NCI-H2227 (cell line): ENCODE measurements around the gene GLCE.
A peak's percentile ranks its signal among the peaks of the same experiment; 100 is the strongest.

Experiments
- DNase-seq: peaks from one replicate; lab custom pipeline; 2025; ENCODE audit not compliant: unreplicated experiment; lab: John Stamatoyannopoulos, UW

Gene GLCE

DNA sequence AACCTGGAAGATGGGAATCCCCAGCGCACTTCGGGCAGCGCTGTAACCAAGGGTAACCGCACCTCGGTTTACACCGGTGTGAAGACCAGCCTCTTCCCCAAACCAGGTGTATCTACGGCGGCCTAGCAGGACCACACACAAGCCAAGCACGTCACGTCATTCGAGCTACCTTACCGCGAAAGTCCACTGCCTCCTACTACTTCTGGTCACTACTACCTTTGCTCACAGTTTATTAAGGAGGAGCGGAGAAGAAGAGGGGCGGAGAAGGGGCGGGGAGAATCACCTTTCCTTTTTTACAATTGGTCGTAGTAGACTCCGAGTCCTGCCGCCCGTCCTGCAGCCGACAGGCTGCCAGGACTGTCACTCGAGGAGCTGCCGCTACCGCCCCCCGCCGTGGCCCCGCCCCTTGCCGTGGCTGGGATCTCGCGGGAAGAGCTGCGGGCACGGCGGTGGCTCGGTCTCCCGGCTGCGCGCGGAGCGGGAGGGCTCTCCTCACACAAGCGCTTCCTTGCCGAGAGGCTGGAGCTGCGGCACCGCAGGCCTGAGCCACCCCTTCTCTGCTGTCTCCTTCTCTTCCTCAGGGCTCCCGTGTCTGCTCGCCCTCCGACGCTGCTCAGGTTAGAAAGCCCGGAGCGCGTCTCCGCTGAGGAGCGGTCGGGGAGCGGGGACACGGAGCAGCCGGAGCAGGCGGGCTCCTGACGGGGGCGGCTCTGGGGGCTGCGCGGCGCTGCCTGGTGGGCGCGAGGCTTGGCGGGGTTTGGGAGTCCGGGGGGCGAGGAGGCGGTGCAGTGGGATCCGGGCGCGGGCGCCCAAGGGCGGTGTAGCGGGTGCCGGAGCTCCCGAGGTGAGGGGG is at the start of gene GLCE:
Gene GLCE (plus strand): TSS at position 495 of the 853 bp plus-strand sequence. CDS start 95,172 bp downstream, outside the sequence.
- DNase-seq = peak; percentile 98

DNA sequence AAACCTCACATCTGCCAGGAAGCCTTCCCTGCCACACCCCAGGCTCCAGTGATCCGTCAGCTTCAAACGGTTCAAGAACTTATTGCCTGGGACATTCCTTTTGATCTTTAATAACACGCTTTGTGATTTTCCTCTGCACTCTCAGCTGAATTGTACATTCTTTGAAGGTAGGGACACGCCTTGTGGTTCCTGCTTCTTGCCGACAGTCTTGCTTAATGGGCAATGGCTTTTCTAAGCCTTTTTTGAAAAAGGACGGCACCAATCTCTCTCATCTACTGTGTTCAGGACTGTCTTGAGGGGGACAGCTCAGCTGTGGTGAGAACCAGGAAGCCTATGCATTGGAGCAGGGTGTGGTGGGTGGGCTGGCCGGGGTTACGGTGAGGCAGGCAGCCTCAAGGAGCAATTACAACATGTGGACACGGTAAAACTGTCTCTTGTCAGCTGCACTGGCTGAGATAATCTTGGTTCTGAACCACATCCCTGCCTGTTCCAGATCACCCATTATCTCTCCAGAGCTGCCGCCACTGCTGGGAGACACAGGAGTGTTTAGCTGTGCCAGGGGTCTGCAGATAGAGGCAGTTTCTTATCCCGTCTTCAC is 46.0 kb upstream of the GLCE start:
- DNase-seq = no peak

DNA sequence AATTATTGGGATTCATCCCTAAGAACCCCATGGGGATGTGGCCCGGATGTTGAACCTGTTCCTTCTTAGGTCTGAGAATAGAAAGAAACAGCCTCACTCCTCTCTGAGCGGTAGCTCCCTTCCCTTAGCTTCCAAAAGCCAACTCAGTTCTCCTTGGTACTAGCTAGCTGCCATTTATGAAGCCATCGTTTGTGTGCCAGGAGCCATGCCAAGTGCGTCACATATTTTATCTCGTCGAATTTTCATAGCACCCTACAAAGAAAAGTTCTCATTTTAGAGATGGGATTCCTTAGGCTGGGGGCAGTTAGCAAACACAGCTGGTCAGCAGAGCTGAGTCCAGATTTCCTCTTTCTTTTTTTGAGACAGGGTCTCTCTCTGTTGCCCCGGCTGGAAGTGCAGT is 45.4 kb upstream of the GLCE start:
- DNase-seq = no peak

DNA sequence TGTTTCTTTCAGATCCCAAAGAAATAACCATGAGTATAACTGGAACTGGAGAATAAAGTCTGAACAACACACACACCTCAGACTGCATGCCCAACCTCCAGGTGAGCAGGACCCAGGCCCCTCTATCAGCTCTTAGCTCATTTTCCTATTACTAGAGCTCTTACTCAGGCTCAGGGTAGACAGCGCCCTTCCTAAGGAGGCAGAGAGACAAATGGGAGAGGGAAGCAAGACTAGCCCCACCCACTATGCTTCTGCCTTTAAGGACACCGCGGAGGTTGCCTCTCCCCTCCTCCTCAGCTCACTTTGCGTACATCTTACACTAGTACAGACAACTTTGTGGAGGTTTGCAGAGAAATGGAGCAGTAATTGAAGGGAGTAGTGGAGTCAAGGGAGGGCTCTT is 44.0 kb upstream of the GLCE start:
- DNase-seq = no peak

DNA sequence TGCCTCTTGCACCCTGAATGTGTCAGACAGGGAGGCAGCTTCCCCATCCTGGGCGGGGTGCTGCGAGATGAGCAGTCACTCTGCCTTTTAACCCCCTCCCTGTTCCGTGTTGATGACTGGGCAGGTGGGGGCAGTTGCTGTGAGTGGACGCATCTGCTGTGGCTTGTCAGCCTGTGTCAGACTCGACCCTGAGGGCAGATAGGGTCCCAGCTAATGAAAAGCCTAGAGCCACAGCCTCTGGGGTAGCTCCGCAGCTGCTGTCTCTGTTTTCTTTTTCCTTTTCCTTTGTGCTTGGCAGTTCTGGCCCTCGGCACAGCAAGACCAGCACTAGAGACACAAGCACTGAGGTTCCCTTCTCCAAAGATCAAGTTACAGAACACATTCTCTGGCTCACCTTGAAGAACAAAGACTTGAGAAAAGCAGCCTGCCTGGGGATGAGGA is 43.0 kb upstream of the GLCE start:
- DNase-seq = no peak

DNA sequence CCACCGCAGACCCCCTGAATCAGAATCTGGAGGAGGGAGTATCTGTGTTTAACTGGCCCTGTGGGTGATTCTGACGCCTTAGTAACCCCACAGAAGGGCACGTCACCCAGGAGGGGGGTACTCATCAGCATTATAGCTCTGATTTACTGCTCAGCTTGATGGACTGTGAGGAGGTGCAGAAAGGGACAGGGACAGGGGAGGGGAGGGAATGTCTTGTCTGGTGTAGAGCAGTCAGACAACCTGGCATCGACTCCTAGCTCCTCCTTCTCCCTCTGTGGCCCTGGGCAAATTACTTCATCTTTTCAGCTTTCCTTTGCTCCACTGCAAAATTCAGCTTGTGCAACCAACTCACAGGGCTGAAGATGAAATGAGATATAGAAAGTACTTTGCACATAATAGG is 42.3 kb upstream of the GLCE start:
- DNase-seq = no peak

DNA sequence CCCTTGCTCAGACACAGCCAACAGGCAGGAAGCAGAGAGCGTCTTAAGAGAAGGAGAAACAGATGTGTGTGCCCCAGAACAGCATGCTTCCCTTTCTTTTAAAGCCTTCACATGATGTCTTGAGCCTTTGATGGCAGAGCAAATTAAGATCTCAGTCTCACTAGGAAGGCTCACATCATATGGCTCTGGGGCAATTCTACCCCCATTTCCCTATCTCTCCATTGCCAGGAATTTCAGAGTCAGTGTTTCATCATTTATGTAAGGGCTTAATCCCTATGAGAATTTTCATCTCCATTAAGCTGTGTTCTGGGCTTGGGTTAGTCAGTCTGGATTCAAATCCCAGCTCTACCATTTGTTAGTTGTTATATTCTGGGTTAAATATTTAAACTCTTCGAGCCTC is 41.4 kb upstream of the GLCE start:
- no peak for DNase-seq

DNA sequence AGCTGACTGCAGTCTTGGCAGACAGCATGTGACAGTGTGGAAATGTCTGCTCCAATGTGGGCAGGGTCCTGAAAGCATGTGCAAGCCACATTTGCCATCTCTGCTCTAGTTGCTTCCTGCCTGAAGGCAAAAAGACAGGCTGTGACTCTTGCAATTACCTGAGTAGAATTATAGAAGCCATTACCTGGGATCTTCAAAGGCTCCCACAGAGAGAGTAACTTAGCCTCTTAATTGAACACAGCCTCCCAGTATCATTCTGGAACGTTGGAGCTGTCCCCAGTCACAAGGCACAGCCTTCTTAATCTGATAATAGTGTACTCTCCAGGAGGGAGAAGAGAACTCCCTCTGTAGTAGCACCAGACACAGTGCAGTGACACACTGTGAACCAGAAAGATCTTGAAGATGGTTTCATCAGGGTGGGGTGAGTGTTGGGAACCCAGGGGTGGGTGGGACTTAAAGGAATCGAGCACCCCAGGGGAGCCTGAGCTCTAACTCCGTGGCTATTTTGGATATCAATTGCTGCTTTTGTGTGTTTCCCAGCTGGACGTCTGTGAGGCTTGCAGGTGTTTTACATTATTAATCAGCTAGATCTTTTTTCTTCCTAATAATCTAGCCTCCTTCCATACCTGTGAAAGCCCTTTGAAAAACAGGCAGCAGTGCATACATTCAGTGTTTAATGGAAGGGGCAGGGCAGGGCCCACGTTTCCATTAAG is 40.6 kb upstream of the GLCE start:
- DNase-seq = no peak

DNA sequence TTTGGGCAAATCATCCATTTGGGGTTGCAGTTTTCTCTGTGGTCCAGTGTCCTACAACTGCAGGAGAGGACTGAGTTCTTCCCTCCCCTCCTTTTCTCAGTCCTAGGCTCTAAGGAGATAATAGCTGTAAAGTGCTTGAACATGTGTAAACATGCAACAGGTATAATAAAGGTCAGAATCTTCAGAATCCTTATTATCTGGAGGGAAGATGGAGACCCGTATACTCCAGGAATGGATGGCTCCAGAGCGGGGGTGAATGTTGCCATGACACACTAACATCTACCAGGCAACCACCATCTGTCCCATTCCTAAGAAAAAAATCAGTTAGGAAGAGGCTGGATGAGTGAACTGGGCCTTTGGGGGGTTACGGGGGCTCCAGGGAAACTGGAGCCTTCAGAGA is 39.7 kb upstream of the GLCE start:
- DNase-seq = no peak

DNA sequence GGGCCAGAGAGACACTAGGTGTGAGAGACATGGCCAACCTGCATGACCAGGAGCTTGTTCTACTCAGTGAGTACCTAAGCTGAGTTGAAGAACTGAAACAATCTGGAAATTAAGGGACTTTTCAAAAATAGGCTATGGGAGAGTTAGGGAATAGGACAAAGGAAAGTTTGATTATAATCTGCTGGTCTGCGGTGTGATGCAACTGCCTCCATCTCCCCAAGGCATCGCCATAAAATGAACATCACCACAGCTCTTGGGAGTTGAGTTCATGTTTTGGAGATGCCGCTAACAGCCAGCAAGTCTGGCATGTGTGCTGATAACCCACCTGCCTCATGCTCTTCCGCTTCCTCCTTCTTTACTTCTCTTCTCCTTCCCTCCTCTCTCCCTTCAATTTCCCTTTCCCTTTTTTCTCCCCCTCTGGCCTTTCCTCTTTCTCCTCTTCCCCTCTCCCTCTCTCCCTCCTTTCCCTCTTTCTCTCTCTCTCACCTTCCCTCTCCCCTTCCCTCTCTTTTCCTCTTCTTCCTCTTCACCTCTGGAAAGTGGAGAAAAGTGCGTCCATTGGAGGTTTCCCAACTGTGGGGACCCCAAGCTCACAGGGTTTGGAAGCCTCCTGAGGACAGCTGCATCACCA is 39.1 kb upstream of the GLCE start:
- DNase-seq = no peak

DNA sequence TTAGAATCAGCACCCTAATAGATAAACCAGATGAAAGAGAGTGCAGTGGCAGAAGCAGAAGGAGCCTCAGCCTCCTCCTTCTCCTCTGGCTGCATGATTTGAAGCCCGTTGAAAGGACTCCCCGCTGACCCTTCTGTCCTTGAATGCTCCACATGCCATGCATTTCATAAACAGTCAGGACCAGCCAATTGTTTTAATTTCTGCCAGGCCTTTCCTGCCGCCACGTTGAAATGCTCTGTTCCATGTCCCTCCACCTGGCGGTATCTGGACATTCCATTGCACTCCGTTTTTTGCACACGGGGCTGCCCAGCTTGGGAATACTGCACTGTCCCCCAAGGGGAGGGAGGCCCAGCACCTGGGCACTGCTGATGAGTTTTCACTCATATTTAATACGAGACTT is 35.2 kb upstream of the GLCE start:
- no peak for DNase-seq

DNA sequence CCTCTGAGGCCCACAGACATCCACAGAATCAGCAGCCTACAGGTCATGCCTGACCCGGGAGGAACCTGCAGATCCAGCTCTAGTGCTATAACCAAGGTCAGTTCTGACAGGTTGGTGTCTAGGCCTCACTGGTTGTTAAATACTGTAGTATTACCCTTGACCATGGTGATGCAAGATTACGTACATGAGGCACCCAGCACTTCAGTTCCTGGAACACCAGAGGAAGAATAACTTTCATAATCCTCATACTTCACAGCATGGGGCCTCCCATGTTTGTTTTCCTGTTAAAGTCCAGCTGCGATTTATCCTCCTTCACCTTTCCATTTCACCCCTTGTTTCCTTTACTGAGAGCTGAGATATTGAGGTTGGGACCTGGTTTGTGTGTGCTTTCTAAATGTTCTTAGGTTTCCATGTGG is 34.4 kb upstream of the GLCE start:
- DNase-seq = no peak

DNA sequence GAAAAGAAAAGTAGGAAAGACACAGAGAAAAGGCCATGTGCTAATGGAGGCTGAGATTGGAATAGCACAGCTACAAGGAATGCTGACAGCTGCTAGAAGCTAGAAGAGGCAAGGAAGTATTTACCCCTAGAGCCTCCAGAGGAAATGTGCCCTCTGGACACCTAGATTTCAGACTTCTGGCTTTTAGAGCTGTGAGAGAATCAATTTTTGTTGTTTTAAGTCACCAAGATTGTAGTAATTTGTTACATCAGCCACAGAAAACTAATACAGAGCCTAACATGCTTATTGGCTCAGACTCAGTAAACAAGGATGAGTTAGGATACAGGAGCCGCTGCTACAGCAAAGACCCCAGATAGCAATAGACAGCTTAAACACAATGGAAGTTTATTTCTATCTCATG is 33.1 kb upstream of the GLCE start:
- DNase-seq = no peak

DNA sequence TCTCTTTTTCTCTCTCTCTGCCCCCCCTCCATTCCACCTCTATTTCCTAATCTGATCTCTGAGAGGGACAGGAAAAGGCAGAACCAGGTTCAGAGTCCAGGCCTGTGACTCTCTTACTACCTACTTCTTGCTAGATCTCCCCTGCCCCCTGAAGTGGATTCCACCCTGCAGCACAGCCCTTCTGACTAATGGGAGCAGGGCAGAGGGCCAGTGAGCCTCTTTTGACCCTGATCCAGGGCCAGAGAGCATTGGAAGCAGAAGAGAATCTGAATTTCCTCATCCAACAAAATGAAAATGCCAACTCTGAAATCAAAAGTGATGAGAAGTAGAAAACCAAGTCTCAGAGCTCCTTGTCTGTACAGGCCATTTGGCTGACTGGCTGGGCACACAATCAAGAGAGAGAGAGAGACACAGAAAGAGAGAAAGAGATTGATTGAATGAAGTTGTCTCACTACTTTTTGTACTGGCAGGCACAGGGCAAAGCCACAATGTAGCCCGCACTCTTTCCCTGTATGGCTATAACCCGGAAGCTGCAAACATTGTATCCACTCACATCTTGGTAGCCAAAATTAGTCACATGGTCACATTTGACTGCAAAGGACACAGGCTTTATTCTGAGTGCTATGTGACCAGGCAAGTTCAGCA is 31.6 kb upstream of the GLCE start:
- DNase-seq = no peak

DNA sequence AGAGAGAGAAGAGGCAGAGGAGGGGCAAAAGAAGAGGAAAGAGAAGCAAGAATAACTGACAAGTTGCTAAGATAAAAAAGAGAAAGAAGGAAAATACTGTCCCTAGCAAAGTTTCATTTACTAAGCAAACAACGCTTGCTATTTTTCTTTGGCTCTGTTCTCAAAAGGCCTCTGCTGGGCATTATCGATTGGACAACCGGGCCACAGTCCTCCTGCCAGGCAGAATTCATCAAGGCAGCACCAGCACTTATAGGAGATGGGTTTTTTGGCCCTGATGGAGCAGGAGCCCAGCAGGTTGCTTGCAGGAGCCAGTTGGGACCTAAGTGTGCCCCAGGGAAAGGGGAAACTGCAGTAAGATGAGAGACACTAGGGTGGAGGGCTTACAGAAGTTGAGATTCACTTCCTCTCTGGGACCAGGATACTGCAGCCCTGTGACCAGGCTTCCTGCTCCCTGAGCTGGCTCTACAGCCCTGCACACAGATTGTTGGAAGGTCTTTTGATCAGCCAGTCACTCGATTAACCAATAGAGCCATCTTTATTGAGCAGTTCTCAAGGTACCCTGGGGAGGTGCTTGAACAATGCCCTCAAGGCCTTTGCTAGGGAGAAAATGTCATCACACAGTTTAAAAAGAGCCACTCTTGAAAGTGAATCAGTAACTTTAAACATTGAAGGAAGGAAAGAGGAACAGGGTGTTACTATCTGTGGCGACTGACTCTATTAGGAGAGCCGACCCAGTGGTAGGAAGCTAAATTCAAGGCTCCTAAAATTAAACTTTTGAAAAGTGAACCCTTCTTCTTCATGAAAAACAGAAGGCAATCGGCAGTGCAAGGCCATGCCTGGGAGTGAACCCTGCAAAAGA is 28.8 kb upstream of the GLCE start:
- DNase-seq = no peak

DNA sequence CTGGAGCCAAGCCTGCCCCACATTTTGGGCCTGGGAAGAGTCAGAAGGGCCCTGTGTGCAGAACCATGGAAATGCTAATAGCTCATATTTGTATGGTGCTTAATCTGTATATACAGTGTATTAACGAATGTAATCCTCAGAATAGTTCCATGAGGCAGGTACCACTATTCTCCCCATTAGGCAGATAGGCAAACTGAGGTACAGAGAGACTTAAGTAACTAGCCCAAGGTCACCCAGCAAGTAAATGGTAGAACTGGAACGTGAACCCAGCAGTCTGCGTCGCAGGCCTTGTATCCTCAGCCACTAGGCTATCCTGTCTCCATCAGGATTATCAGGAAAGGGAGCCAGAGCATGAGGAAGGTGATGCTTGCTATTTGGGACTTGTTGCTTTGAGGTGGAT is 28.0 kb upstream of the GLCE start:
- DNase-seq = no peak

DNA sequence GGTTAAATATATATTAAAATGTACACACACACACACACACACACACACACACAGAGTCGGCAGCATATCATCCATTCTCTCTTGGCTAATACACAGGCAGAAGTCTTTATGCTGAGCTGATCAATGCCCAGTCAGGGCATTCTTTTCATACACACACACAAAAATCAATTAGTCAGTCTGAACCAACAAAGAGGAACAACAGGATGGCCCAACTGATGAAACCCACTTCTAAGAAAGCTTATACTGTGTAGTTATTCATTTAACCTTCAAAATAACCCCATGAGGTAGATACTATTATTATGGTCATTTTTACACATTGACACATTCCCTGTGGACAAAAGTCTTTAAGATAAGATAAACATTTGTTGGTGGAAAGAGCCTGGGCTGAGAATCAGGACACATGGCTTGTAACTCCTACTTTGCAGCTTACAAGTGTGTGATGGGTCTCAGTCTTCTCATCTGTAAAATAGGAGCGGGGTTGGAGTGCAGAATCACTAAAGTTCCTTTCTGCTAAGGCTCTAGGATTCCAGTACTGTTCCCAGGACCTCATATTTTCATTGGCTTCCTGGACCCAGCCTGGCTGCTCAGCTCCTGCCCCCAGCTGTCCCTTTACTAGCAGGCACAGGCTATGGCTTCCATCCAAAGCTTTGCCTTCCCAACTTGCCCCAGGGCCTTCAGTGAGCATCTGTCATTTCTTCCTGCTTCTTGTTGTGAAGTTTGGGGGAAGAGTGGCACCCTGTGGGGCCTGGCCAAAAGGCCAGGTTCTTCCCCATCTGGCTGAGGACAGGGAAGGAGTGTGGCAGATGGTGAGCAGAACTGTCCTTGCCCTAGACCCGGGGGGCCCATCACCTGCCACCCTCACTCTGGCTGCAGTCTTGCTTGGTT is 27.2 kb upstream of the GLCE start:
- no peak for DNase-seq

DNA sequence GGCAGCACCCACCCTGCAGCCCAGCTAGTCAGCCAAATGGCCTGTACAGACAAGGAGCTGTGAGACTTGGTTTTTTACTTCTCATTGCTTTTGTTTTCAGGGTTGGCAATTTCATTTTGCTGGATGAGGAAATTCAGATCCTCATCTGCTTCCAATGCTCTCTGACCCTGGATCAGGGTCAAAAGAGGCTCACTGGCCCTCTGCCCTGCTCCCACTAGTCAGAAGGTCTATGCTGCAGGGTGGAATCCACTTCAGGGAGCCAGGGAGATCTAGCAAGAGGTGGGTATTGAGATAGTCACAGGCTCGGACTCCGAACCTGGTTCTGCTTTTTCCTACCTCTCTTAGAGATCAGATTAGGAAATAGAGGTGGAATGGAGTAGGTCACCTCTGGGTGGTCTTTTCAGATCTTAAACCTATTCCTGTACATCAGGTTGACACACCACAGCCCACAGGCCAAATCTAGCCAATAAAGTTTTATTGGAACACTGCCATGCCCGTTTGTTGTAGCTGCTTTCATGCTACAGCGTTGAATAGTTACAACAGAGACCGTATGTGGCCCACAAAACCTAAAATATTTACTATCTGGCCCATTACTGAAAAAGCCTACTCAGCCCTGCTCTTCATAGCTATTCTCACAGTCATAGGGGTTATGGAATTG is 26.4 kb upstream of the GLCE start:
- no peak for DNase-seq

DNA sequence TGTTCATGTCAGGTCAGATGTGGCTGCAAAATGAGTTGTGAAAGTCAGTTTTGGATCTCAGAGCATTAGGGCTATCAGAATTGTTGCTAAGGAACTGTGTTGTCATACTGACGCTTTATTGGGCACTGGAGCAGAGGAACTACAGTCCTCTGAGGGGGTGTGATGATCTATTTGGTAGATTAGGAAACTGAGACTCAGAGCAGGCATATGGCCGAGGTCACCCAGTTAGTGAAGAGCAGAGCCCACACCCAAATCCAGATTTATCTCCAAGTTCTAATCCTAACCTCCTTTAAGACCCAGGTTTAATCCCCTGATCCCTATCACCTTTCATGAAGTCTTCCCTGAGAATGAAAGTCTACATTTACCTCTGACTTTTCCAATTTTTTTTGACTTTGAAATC is 25.6 kb upstream of the GLCE start:
- no peak for DNase-seq
